Common myeloid progenitor, CD34-positive (primary cell): Measurements from ENCODE around the gene TRDMT1.

Experiments
- CTCF ChIA-PET: fragments of 350-600 bp; sonication (Branson Sonifier 250); formaldehyde crosslinking; loops from one replicate; lab custom pipeline; 2021; ENCODE audit warnings: antibody characterized with exemption; lab: Charles Lee
- POLR2A ChIA-PET: fragments of 350-600 bp; sonication (Branson Sonifier 250); formaldehyde crosslinking; loops from one replicate; lab custom pipeline; 2021; ENCODE audit warnings: antibody characterized with exemption; lab: Charles Lee
- DNase-seq, 3 donors: peaks; one replicate each; pipeline versions ENCODE4 v3.0.0 to v3.0.0-alpha.2; 2013
- H3K27ac ChIP-seq, 2 experiments: 1 replicate in 1 of 2; 2 replicates in 1 of 2; pipeline ENCODE4 v1.7.0; 2013; ENCODE audit warnings: inconsistent platforms in 2 of 2, low read length in 2 of 2, mild to moderate bottlenecking in 2 of 2, low read depth in 1 of 2, moderate library complexity in 1 of 2; ENCODE audit not compliant: severe bottlenecking in 2 of 2, insufficient read depth in 1 of 2, poor library complexity in 1 of 2
- H3K27me3 ChIP-seq, 5 experiments: replicated peaks in 2 of 5; 1 replicate in 3 of 5; 2 replicates in 2 of 5; pipeline versions ENCODE4 v1.6.1 to v1.7.0; 2013; ENCODE audit warnings: low read length in 4 of 5, mild to moderate bottlenecking in 2 of 5, moderate library complexity in 2 of 5, inconsistent platforms in 1 of 5; ENCODE audit not compliant: insufficient read depth in 5 of 5, control insufficient read depth in 4 of 5
- H3K36me3 ChIP-seq, 4 experiments: 1 replicate in 2 of 4; 2 replicates in 2 of 4; pipeline versions ENCODE4 v1.6.1 to v1.7.0; 2013; ENCODE audit warnings: low read length in 3 of 4, control low read depth in 1 of 4, mild to moderate bottlenecking in 1 of 4; ENCODE audit not compliant: control insufficient read depth in 4 of 4, insufficient read depth in 4 of 4
- H3K4me1 ChIP-seq, 4 experiments: 1 replicate in 3 of 4; 2 replicates in 1 of 4; pipeline versions ENCODE4 v1.6.1 to v1.7.1; 2013; ENCODE audit warnings: low read length in 3 of 4, mild to moderate bottlenecking in 3 of 4, control low read depth in 1 of 4, inconsistent platforms in 1 of 4, moderate library complexity in 1 of 4; ENCODE audit not compliant: control insufficient read depth in 4 of 4, insufficient read depth in 4 of 4; ENCODE audit errors: control extremely low read depth in 1 of 4
- H3K4me3 ChIP-seq, 7 experiments: 1 replicate in 4 of 7; 2 replicates in 3 of 7; pipeline versions ENCODE4 v1.5.1 to v1.7.0; 2013; ENCODE audit warnings: mild to moderate bottlenecking in 7 of 7, low read length in 6 of 7, moderate library complexity in 6 of 7, inconsistent platforms in 2 of 7, low read depth in 2 of 7, control low read depth in 1 of 7; ENCODE audit not compliant: insufficient read depth in 4 of 7, control insufficient read depth in 1 of 7; ENCODE audit errors: extremely low read depth in 1 of 7
- H3K9me3 ChIP-seq, 5 experiments: 1 replicate in 4 of 5; 2 replicates in 1 of 5; pipeline versions ENCODE4 v1.6.1 to v1.7.1; 2013; ENCODE audit warnings: low read length in 4 of 5, mild to moderate bottlenecking in 2 of 5, inconsistent platforms in 1 of 5, low read depth in 1 of 5, moderate library complexity in 1 of 5; ENCODE audit not compliant: control insufficient read depth in 4 of 5, insufficient read depth in 2 of 5; ENCODE audit errors: control extremely low read depth in 1 of 5
- WGBS: methylation state at CpG from one replicate; pipeline ENCODE4 v1.1.5; 2013; ENCODE audit not compliant: insufficient coverage; 5-methylcytosine and 5-hydroxymethylcytosine counted together

The TRDMT1 gene

DNA sequence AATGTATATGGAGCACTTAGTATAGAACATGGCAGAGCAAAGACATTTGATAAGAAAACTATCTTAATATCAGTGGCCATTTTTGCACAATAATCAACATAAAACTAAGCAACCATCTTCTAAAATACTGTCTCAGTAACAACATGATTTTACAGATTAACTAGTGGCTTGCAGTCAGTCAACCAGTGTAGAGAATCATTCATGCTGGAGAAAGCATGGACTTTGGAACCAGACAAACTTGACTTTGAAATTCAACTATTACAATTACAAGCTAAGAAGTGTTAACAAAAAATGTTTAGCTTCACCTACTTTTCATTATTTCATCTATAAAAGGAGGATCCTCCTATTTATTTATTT is 99.6 kb downstream of the TRDMT1 start:
- peaks cover 0 to under 1% (median 0%) of the 10 kb centered on the region in 5 experiments for H3K9me3 ChIP-seq
- H3K27me3 ChIP-seq: no peaks in the 10 kb centered on the region
- CTCF ChIA-PET: no interaction called here

DNA sequence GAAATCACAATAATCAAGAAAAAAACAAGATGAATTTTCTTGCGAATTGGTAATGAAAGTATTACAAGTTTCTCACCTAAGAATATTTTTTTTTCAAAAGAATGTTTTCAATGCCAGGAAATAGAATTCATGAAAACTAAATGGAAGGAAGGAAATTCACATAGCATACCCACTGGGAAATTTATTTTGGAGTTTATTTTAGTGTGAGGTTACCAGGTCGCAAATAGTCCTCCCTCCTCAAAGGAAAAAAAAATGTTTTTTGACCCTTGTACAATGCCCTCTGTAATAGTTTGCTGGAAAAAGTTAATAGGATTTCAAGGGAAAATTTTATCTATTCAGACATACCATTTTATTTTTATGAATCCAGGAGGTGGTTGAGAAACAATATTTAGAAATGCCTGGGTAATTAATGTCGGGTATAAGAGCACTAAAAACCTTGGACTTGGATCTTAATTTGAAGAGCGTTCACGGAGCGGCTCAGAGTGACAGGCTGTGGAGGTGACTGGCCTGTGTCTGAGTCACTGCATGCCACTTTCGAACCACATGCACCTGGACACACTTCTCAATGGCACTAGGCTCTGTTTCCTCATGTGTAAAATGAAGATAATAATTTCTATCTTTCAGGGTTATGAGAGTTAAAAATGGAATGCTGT is 100.1 kb downstream of the TRDMT1 start:
- Histone ChIP-seq H3K4me1 (no peaks in the 10 kb centered on the region), H3K4me3 (no peak overlapping the region), H3K27me3 (no peaks in the 10 kb centered on the region), H3K9me3 (peaks cover 0 to 3% (median 0%) of the 10 kb centered on the region in 5 experiments), H3K36me3 (peaks cover 0 to 2% (median under 1%) of the 10 kb centered on the region in 4 experiments), H3K27ac (no peak overlapping the region)
- POLR2A ChIA-PET: no interaction called here
- WGBS: 100% methylated on average over 4 of the region's 7 CpGs
- CTCF ChIA-PET: no interaction called here
- no peak for DNase-seq

More for the DNA sequence above, 99.6 kb downstream of the TRDMT1 start:
- POLR2A ChIA-PET: no interaction called here
- H3K4me1 ChIP-seq: no peaks in the 10 kb centered on the region
- peaks cover 0 to 2% (median under 1%) of the 10 kb centered on the region in 4 experiments for H3K36me3 ChIP-seq
- H3K4me3 ChIP-seq: no peak overlapping the region
- H3K27ac ChIP-seq: no peak overlapping the region
- no peak for DNase-seq

DNA sequence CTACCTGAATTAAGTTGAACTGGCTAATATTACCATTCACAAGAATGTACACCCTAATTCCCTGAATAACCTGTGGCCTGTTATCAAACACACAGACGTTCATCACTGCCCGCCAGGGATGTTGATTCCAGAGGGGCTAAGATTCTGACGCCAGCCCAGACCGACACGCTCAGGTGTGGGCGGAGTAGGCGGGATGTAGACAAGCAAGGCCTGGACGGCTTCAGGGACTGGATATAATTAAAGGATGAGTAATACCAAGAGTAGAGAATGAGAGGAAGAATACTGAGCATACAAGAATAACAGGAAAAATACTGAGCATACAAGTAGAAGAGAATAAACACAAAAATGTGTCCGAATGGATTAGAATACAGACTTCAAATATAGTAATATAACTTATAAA is 100.9 kb downstream of the TRDMT1 start:
- Histone ChIP-seq H3K27me3 (no peaks in the 10 kb centered on the region), H3K4me1 (no peaks in the 10 kb centered on the region), H3K36me3 (peaks cover 0 to 2% (median under 1%) of the 10 kb centered on the region in 4 experiments), H3K4me3 (no peak overlapping the region), H3K9me3 (peaks cover 0 to 3% (median 0%) of the 10 kb centered on the region in 5 experiments), H3K27ac (no peak overlapping the region)
- ChIA-PET CTCF (no interaction called here), POLR2A (no interaction called here)
- no peak for DNase-seq
- 97% methylated on average over 8 of the region's 9 CpGs for WGBS

DNA sequence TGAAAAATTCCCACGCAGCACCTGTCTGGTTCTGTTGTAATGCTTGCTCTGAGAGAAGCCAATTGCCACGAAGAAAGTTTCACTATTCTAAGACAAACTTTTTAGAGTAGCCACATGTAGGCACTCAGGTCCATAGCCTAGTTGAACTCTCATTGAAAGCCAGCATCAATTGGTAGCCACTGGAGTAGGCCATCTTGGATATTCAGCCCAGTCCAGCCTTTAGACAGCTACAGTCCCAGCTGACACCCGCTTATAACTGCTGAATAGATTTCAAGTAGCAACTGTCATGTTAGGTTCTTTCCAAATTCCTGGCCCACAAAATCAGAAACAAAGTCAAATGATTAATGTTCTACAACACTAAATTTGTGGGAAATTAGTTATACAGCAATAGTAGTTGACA is 103.5 kb downstream of the TRDMT1 start:
- no peak for DNase-seq
- ChIA-PET CTCF (no interaction called here), POLR2A (no interaction called here)
- no peaks in the 10 kb centered on the region for H3K27me3 ChIP-seq
- no peaks in the 10 kb centered on the region for H3K4me1 ChIP-seq
- peaks cover 0 to 9% (median 0%) of the 10 kb centered on the region in 5 experiments for H3K9me3 ChIP-seq
- WGBS: 100% methylated on average over 2 of the region's 3 CpGs
- no peaks in the 10 kb centered on the region for H3K36me3 ChIP-seq
- no peak overlapping the region for H3K4me3 ChIP-seq
- H3K27ac ChIP-seq: no peak overlapping the region
